PC-9 (cell line): Measurements from ENCODE around the gene MSH4. TPM values are rescaled to one million over a fixed set of nuclear protein-coding genes. Genes with fewer than 3 reads are reported as not detected.
"Not testable (repeated sequence)": the region's sequence is repeated elsewhere in the genome, so short reads cannot be mapped to it uniquely, and the experiment has no call there.

Source experiments
- BruUV-seq: library from RNA; stranded (reverse); fragments of 400-500 nt; replicated peaks from 2 replicates; lab custom pipeline; 2021; lab: Mats Ljungman, UMichigan
- CTCF ChIA-PET: fragments of 300-600 bp; sonication (Branson Sonifier 250); formaldehyde crosslinking; loops from one replicate; lab custom pipeline; 2022; ENCODE audit warnings: antibody characterized with exemption; lab: Charles Lee
- POLR2A ChIA-PET: fragments of 300-600 bp; sonication (Branson Sonifier 250); formaldehyde crosslinking; loops from one replicate; lab custom pipeline; 2022; ENCODE audit warnings: antibody characterized with exemption; ENCODE audit not compliant: unreplicated experiment; lab: Charles Lee
- DNase-seq, 2 experiments: peaks; one replicate each; pipeline versions ENCODE4 v3.0.0 to v3.0.0-alpha.2; 2015 to 2022; ENCODE audit warnings: mixed read lengths in 1 of 2
- H2AFZ ChIP-seq: fragments of 200-600 bp; sonication (generic); 2 replicates; pipeline ENCODE4 v1.8.1; 2017; ENCODE audit warnings: antibody characterized with exemption
- H3F3A ChIP-seq: fragments of 200-600 bp; sonication (generic); 2 replicates; pipeline ENCODE4 v1.8.1; 2017; ENCODE audit warnings: antibody characterized with exemption, mild to moderate bottlenecking, low read depth; ENCODE audit not compliant: insufficient read depth
- H3K27ac ChIP-seq: fragments of 200-600 bp; sonication (generic); 2 replicates; pipeline ENCODE4 v1.6.1; 2016; ENCODE audit warnings: mixed run types
- H3K27me3 ChIP-seq: fragments of 200-600 bp; sonication (generic); 2 replicates; pipeline ENCODE4 v1.6.1; 2016; ENCODE audit warnings: low read depth, mixed run types; ENCODE audit not compliant: insufficient read depth
- H3K36me3 ChIP-seq: fragments of 200-600 bp; sonication (generic); 2 replicates; pipeline ENCODE4 v1.6.1; 2016; ENCODE audit warnings: low read depth, mixed run types
- H3K4me1 ChIP-seq: fragments of 200-600 bp; sonication (generic); replicated peaks from 2 replicates; pipeline ENCODE4 v1.6.1; 2016; ENCODE audit warnings: mixed run types; ENCODE audit not compliant: insufficient read depth
- H3K4me2 ChIP-seq: fragments of 200-600 bp; sonication (generic); 2 replicates; pipeline ENCODE4 v1.6.1; 2017; ENCODE audit warnings: mixed run types
- H3K4me3 ChIP-seq: fragments of 200-600 bp; sonication (generic); 2 replicates; pipeline ENCODE4 v1.6.1; 2016; ENCODE audit warnings: mixed run types
- H3K79me2 ChIP-seq: fragments of 200-600 bp; sonication (generic); 2 replicates; pipeline ENCODE4 v1.6.1; 2017; ENCODE audit warnings: low read depth, mixed run types
- H3K9me2 ChIP-seq: fragments of 200-600 bp; sonication (generic); 2 replicates; pipeline ENCODE4 v1.8.1; 2017; ENCODE audit warnings: mild to moderate bottlenecking; ENCODE audit not compliant: insufficient read depth
- H3K9me3 ChIP-seq: fragments of 200-600 bp; sonication (generic); 2 replicates; pipeline ENCODE4 v1.8.1; 2016; ENCODE audit warnings: low read depth; ENCODE audit not compliant: insufficient read depth
- H4K20me1 ChIP-seq: fragments of 200-600 bp; sonication (generic); 2 replicates; pipeline ENCODE4 v1.8.1; 2017; ENCODE audit not compliant: insufficient read depth
- EZH2 ChIP-seq: fragments of 200-600 bp; sonication (generic); IDR thresholded peaks from 2 replicates; pipeline ENCODE4 v1.8.0; 2017; ENCODE audit warnings: antibody characterized with exemption, low read depth
- intact Hi-C: fragments of 100-400 bp; cut with micrococcal nuclease; formaldehyde crosslinking; loops from one replicate; pipeline ENCODE4 v1.10.0; 2022; ENCODE audit not compliant: unreplicated experiment
- total RNA-seq: library from RNA; stranded (reverse); gene quantifications from 2 replicates; pipeline ENCODE4 v1.2.3, GENCODE V29; 2021
- TF ChIP-seq, protein P1 (sequence below): fragments of 200-600 bp; sonication (generic); conservative IDR thresholded peaks from 2 replicates; pipeline ENCODE4 v1.6.1; 2017; ENCODE audit warnings: mixed run types, antibody characterized with exemption, mild to moderate bottlenecking, moderate library complexity

MSH4 gene
- total RNA-seq, 1 experiment from 2014 or later, result 0.35 TPM

DNA sequence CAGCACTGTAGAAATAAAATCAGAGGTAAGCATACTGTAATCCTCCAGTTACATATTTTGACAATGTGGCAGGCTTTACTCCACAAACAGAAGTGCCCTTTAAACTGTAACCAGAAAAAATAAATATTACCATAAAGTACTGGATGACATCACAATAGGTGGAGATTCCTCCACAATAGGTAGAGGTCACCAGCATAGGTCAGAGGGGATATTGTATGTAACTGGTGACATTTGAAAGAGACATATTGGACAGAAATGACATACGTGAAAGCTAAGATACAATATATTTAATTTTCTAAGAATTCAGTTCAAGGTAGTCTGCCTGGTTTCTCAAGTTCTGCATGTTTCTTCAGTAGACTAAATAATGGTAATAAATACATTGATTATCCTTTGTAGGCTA is 135.6 kb downstream of the MSH4 start, which contains the start of gene ASB17:
Gene ASB17, minus strand, starts transcription at position 101 of the 400 bp plus-strand sequence. CDS start 113 bp downstream, outside the sequence.
- no peaks in the 10 kb centered on the region for H3F3A ChIP-seq
- BruUV-seq, result no TSS peak
- H3K4me1 ChIP-seq, result 0 out of 2 replicates have a peak, but pooled peaks cover 6% of the 10 kb centered on the region
- H3K9me3 ChIP-seq, result no peaks in the 10 kb centered on the region
- CTCF ChIA-PET, result no interaction called here
- no peaks in the 10 kb centered on the region for H3K79me2 ChIP-seq
- TF ChIP-seq, protein P1, sequence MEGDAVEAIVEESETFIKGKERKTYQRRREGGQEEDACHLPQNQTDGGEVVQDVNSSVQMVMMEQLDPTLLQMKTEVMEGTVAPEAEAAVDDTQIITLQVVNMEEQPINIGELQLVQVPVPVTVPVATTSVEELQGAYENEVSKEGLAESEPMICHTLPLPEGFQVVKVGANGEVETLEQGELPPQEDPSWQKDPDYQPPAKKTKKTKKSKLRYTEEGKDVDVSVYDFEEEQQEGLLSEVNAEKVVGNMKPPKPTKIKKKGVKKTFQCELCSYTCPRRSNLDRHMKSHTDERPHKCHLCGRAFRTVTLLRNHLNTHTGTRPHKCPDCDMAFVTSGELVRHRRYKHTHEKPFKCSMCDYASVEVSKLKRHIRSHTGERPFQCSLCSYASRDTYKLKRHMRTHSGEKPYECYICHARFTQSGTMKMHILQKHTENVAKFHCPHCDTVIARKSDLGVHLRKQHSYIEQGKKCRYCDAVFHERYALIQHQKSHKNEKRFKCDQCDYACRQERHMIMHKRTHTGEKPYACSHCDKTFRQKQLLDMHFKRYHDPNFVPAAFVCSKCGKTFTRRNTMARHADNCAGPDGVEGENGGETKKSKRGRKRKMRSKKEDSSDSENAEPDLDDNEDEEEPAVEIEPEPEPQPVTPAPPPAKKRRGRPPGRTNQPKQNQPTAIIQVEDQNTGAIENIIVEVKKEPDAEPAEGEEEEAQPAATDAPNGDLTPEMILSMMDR, result no peak
- no peak for TF ChIP-seq EZH2
- intact Hi-C loops, result no loop called here
- no peak within 1 kb of the TSS for H3K4me2 ChIP-seq
- H3K4me3 ChIP-seq, result no peak within 1 kb of the TSS
- no peak within 1 kb of the TSS for H3K27ac ChIP-seq
- H3K27me3 ChIP-seq, result no peaks in the 10 kb centered on the region
- 0 out of 2 replicates have a peak, but pooled peaks cover 3% of the 10 kb centered on the region for H3K9me2 ChIP-seq
- POLR2A ChIA-PET, result no interaction called here
- DNase-seq, result no peak
- H4K20me1 ChIP-seq, result no peaks in the 10 kb centered on the region
- H3K36me3 ChIP-seq, result no peaks in the 10 kb centered on the region
- H2AFZ ChIP-seq, result no peak within 1 kb of the TSS

DNA sequence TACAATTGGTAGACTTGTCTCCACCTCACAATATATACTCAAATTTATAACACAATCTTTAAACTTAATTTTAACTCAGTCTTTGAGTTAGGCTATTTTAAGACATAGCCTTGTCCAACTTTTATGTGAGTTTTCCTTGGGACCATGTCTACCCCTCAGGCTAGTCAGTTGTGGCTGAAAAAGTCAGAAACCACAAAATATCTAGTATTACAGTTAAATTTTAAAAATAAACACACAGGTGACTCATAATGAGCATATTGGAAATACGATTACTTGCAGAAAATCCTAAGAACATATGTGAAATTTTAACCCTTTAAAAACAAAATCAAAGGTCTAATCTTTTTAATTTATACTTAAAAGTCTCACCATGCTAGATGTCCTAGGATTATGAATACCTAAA is 140.4 kb downstream of the MSH4 start:
- H3K27ac ChIP-seq, result no peak overlapping the region
- no peaks in the 10 kb centered on the region for H3K9me3 ChIP-seq
- no peaks in the 10 kb centered on the region for H4K20me1 ChIP-seq
- ChIA-PET CTCF (no interaction called here), POLR2A (no interaction called here)
- H3K27me3 ChIP-seq, result no peaks in the 10 kb centered on the region
- no peaks in the 10 kb centered on the region for H3K79me2 ChIP-seq
- no peak for DNase-seq
- BruUV-seq, result no TSS peak
- intact Hi-C loops, result no loop called here
- no peak for TF ChIP-seq EZH2
- TF ChIP-seq, protein P1, result no peak
- H3F3A ChIP-seq, result no peaks in the 10 kb centered on the region
- no peak overlapping the region for H3K4me3 ChIP-seq
- H2AFZ ChIP-seq, result no peak overlapping the region
- no peak overlapping the region for H3K4me2 ChIP-seq
- 0 out of 2 replicates have a peak, but pooled peaks cover 9% of the 10 kb centered on the region for H3K4me1 ChIP-seq
- no peaks in the 10 kb centered on the region for H3K36me3 ChIP-seq
- H3K9me2 ChIP-seq, result 0 out of 2 replicates have a peak, but pooled peaks cover 3% of the 10 kb centered on the region

DNA sequence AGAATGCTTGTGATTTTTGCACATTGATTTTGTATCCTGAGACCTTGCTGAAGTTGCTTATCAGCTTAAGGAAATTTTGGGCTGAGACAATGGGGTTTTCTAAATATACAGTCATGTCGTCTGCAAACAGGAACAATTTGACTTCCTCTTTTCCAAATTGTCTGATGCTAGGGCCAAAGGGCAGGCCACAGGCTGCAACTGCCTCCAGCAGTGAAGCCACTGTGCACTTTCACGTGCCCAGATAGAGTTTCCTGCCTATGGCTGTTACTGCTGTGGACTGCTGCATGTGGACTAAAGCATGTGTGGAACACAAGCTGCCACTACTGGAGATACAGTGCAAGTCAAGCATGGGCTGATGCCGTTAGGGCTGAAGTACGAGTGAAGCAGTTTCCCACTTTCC is 146.4 kb downstream of the MSH4 start:
- H3K27me3 ChIP-seq, H3K9me3 ChIP-seq, intact Hi-C loops, H2AFZ ChIP-seq, H4K20me1 ChIP-seq, BruUV-seq, H3K4me1 ChIP-seq, H3K27ac ChIP-seq, H3K79me2 ChIP-seq, H3K4me3 ChIP-seq, H3K4me2 ChIP-seq, H3K36me3 ChIP-seq, POLR2A ChIA-PET, CTCF ChIA-PET, H3F3A ChIP-seq, H3K9me2 ChIP-seq, DNase-seq: not testable (repeated sequence)

DNA sequence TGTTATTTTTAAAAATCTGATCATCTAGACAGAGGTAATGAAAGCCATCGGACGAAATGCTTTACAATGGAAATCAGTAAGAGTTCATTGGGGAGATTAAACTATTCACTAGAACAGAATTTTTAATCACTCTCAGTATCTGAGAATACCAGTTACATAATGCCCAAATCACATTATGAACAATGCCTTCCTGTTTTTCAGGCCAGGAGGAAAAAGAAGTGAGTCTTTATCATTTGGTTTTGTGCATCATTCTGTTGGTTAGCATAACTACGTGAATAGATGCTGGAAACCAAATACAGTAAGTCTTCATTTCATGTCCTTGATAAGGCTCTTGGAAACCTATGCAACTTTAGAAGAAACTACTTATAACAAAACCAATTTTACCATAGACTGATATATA is 153.5 kb downstream of the MSH4 start:
- TF ChIP-seq, protein P1, result no peak
- TF ChIP-seq EZH2, result no peak
- ChIA-PET POLR2A (no interaction called here), CTCF (no interaction called here)
- DNase-seq, result no peak
- intact Hi-C loops, result no loop called here
- Histone ChIP-seq H3K79me2 (no peaks in the 10 kb centered on the region), H3K4me2 (no peak overlapping the region), H4K20me1 (no peaks in the 10 kb centered on the region), H2AFZ (no peak overlapping the region), H3K9me3 (0 out of 2 replicates have a peak, but pooled peaks cover 5% of the 10 kb centered on the region), H3K4me3 (no peak overlapping the region), H3K4me1 (peaks cover 12% of the 10 kb centered on the region), H3K36me3 (no peaks in the 10 kb centered on the region), H3K27me3 (no peaks in the 10 kb centered on the region), H3F3A (no peaks in the 10 kb centered on the region), H3K27ac (no peak overlapping the region), H3K9me2 (no peaks in the 10 kb centered on the region)
- BruUV-seq, result no TSS peak
